GM18951 (cell line): ENCODE measurements around the gene MAP3K2.

Source experiments
- POLR2A ChIP-seq: IDR thresholded peaks from 4 replicates; pipeline ENCODE4 v1.6.1; 2011; ENCODE audit warnings: mild to moderate bottlenecking; ENCODE audit not compliant: insufficient read length, insufficient read depth; ENCODE audit errors: extremely low read depth
- in situ Hi-C: fragments of 300-500 bp; cut with MboI; formaldehyde crosslinking; loops from one replicate; pipeline ENCODE4 v1.12.0; 2022; ENCODE audit warnings: low sequenced_read_pairs, mixed read lengths, inconsistent platforms; ENCODE audit not compliant: unreplicated experiment

The MAP3K2 gene

DNA sequence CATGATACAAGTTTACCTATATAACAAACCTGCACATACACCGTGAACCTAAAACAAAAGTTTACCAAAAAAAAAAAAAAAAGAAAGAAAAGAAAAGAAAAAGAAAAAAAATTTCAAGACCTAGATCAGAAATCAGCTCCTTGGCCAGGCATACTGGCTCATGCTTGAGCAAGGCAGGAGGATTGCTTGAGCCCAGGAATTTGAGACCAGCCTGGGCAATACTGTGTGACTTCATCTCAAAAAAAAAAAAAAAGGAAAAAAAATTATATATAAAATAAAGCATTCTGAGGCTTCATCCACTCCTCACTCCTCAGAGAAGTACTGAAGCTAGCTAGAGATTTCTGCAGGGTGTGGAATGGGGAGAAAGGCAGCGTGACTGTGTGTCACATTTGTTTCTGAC, 18.7 kb upstream of the MAP3K2 start:
- in situ Hi-C loops: no loop called here
- TF ChIP-seq POLR2A: no peak

DNA sequence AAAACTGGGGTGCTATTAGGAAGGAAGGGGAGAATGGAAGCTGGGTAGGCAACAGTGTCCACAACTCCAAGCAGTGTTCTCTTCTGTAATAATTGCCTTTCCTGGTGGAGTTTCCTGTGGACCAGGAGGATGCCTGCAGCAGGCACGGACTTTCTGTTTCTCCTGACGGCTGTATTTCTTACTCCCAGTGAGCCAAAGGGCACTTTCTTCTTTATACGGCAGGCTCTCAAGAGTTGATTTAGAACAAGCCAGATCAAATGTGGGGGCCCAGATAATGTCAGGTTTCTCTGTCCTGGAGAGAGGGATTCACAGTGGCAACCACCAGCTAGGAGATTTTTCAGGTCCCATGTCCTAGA, 17.5 kb upstream of the MAP3K2 start:
- in situ Hi-C loops: no loop called here
- no peak for TF ChIP-seq POLR2A

DNA sequence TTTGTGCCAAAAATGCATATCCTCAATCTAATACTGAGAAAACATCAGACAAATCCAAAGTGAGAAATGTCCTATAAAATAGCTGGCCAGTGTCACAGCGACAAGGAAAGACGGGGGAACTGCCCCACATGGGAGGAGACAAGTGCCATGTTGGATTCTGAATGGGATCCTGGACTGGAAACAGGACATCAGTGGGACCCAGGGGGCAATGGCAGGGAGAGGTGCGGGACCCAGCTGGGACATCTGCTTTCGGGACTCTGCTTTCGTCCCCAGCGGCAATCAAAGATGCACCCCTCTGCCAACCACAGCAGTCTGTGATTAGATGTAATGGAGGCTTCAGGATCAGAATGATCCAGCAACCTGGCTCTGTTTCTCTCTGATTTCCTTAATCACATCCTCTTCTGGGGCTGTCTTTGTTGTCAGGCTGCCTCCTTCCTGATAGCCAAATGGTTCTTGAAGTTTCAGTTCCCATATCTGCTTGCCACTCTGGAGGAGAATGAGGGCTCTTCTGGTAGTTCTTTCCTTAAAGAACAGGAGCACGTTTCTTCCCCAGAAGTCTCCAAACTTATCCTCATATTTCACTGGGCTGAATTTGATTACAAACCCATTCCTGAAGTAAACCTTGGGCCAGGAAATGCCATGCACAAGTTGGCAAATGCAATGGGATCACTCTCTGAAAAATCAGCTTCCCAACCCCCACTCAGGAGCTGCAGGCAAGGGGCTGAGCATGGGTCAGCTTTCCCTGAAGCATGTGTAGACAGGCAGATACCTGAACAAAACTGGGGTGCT, 16.9 kb upstream of the MAP3K2 start:
- no peak for TF ChIP-seq POLR2A
- in situ Hi-C loops: no loop called here

DNA sequence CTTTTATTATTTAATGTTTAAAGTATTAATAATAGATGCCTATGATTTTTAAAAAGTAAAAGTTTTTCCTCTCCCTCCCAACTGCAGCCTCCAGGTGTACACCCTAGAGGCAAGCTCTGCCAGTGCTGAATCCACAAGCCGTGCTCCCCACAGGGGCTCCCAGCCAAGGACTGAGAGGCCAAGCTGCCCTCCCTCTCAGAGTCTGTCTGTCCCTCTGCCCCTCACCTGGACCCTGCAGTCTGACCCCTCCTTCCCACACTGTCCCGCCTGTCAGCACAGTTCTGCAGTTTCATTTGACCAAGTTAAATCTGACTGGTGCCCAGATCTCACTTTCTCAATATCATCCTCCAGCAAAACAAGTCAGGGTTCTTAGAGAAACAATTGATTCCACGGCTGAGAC, 15.7 kb upstream of the MAP3K2 start:
- TF ChIP-seq POLR2A: no peak
- in situ Hi-C loops: no loop called here

DNA sequence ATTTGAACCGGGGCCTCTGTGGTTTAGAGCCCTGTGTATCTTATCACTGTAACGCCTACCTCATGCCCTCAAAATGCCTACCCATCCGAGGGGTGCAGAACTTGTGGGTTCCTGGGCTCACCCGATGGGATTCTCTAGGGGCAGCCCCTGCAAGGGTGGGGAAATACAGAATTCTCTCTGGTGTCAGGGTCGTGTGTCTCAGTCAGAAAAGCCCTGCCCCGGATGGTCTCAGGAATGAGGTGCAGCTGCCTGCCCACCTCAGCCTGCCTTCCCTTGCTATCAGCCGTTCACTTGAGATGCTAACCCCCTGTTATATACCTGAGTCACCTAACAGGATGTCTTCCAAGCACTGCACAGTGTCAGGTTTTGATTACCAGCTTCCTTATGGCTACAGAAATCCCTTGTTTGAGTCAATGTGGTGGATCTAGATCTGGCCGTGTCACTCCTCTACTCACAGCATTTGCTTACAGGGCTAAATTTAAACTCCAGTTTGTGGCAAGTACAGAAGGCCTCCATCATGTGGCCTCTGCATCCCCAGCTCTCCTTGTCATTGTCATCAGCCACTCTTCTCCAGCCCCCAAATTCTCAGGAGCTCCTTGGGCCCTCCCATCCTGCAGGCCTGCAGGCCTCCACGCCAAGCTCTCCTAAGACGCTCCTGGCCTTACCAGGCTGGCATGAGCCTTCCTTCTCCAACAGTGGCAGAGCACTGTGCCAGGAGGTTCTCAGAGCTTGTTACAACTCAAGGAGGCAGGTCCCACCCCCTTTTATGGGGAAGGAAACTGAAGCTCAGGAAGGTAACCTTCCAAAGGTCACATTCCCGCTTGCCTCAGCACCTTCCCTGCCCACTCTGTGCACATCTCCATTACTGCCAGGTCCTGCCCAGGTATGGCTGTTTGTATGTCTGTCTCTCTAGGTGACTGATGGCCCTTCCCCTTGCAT, 14.3 kb upstream of the MAP3K2 start:
- no peak for TF ChIP-seq POLR2A
- in situ Hi-C loops: no loop called here

DNA sequence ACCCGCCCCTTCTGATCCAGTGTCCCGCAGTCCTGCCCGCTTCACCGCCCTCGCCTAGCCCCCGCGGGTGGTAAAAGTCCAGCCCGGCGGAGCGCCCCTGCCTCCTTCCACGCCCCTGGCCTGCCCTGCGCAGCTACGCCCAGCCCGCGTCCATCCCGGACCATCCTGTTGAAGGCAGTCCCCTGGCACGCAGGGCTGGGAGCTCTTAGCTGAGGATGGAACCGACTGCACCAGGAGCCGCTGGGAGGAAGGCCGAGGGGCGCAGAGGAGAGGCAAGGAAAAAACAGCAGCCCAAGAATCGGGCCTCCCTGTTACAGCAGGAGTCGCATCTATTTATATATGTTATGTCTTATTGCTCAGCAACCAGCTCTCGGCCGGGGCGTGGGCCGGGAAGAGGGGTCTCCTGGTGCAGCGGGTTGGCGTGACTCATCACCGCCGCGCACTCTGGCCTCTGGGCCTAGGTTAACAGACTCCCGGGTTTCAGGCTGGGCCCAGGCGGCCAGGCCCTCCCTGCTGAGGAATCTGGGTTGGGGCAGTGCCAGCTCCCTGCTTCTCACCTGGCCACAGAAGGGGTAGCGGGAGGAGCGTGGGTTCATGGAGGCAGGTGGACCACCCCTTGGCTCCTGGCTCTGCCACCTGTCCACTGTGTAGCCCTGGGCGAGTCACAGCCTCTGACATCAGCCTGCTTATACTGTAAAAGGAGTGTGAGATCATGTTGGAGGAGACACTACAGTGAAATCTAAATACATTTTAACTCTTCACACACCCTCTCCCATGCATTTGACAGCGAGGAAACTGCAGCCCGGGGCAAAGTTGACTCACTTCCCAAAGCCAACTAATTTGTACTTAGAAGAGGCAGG, 13.4 kb upstream of the MAP3K2 start:
- no peak for TF ChIP-seq POLR2A
- in situ Hi-C loops: no loop called here

DNA sequence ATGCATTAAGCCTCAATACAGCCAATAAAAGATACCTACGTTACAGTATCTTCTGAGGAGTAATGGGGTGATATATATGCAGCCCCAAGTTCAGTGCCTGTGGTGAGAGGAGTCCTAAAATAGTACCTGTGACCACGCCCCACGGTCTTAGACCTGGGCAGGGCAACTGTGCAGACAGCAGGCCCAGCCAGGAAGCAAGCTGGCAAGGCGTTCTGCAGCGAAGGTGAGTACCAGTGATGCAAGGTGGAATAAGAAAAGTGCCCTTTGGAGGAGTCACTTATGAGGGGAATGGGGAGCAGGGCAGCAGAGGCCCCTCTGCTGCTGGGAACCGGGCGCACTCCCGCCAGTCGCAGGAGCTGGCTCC, 12.7 kb upstream of the MAP3K2 start:
- in situ Hi-C loops: no loop called here
- TF ChIP-seq POLR2A: no peak

DNA sequence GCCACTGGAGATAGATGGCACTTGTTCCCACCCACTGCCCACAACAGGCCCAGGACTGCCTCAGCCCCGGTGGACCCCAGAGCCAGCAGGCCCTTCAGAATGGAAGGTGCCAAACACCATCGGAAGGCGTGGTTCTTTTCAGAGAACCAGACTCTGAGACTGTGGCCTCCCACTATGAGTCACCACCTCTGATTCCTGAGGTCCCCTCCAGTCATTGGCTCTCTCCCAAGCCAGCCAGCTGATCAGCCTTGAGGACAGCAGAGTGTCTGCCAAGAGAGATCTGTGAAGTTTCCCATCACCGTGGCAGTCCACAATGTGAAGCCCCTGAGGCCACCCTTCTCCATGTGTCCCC, 10.4 kb upstream of the MAP3K2 start:
- in situ Hi-C loops: no loop called here
- TF ChIP-seq POLR2A: no peak

DNA sequence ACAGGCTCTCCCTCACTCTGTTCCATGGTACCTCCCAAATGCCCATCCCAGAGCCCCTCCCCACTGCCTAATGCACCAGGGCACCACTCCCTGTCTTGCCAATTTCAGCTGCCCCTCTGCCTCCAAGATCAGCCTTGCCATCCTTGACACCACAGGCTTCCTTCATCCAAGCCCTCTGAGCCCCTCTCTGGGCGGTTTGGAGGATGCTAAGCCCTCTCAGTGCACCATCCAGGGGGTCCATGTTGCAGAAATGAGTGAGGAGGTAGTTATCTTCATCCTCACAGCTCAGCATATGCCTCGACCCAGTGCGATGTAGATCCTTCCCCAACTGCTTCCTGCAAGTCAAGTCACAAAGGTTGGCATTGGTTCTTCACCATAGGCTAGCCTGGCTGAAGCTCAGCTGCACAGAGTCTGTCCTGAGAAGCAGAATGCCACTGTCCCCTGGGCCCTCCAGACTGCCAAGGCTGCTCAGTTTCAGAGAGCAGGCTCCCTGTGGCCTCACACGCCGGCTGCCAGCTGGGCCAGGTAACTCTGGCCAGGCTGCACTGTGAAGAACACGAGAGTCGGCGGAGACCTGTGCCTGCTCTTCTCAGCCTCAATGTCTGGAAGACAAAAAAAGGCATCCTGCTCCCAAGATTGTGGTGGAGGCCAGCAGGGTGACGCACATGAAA, 9.9 kb upstream of the MAP3K2 start:
- in situ Hi-C loops: no loop called here
- TF ChIP-seq POLR2A: no peak

DNA sequence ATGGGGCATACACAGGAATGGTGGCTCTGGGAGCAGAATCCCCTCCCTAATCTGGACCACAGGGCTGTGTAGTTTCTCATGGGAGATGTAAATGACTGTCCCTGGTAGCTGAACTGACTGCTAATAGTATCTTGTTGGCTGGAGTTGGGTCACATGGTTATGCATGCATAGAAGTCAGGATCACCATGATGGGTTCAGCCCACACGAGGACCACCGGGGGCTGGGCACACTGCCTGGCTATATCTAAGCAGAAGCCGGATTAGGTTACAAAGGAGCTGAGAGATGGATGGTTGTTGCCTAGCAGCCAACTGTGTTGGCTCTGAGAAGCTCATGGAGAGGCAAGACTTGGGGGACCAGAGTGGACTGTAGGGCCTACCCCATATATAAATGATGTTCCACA, 6.7 kb upstream of the MAP3K2 start:
- in situ Hi-C loops: no loop called here
- no peak for TF ChIP-seq POLR2A

DNA sequence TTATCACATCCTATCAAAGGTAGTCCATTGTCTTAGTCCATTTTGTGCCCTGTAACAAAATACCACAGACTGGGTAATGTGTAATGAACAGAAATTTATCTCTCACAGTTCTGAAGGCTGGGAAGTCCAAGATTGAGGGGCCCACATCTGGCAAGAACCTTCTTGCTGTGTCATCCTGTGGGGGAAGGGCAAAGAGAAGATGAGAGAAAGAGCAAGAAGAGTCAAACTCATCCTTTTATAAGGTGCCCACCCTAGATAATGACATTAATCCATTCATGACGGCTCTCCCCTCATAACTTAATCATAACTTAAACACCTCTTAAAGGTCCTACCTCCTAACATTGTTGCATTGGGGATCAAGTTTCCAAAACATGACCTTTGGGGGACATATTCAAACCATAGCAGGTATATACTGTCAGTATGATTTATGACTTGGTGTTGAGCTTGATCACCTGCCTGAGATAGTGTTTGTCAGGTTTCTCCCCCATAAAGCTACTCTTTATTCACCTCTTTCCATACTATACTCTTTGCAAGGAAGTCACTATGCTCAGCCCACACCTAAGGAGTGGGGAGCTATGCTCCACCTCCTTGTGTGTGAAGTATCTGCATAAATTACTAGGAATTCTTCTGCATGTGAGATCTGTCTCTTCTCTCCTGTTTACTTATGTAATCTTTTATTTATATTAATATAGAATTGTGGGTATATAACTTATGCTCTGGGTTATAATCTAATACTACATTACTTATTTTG, 5.2 kb upstream of the MAP3K2 start:
- in situ Hi-C loops: no loop called here
- TF ChIP-seq POLR2A: no peak
